GM23338 (cell line): ENCODE results near the gene PLAC8L1.

Experiments used
- CREB1 ChIP-seq: fragments of 250-450 bp; sonication (Bioruptor Pico); IDR thresholded peaks from 2 replicates; pipeline ENCODE4 v1.5.0; 2020; ENCODE audit warnings: low read depth, mild to moderate bottlenecking, moderate library complexity
- CTCF ChIP-seq, 2 experiments: fragments of 200-600 bp in 1 of 2; sonication (generic) in 1 of 2; conservative IDR thresholded peaks; 2 replicates each; pipeline versions ENCODE4 v1.5.1 to v1.6.1; 2016 to 2017; ENCODE audit warnings: antibody characterized with exemption in 2 of 2, low read depth in 2 of 2, mild to moderate bottlenecking in 2 of 2, moderate library complexity in 1 of 2
- ETS1 ChIP-seq: IDR thresholded peaks from 2 replicates; pipeline ENCODE4 v1.6.1; 2016; ENCODE audit warnings: antibody characterized with exemption
- EZH2 ChIP-seq: fragments of 200-600 bp; sonication (generic); IDR thresholded peaks from one replicate; pipeline ENCODE4 v1.8.0; 2017; ENCODE audit warnings: antibody characterized with exemption, mild to moderate bottlenecking, low read depth; ENCODE audit not compliant: unreplicated experiment
- EZH2phosphoT487 ChIP-seq: fragments of 200-600 bp; sonication (generic); IDR thresholded peaks from one replicate; pipeline ENCODE4 v1.8.1; 2018; ENCODE audit warnings: antibody characterized with exemption; ENCODE audit not compliant: unreplicated experiment
- JUNB ChIP-seq: IDR thresholded peaks from one replicate; pipeline ENCODE4 v1.6.1; 2016; ENCODE audit warnings: antibody characterized with exemption; ENCODE audit not compliant: unreplicated experiment
- POLR2AphosphoS5 ChIP-seq: IDR thresholded peaks from 2 replicates; pipeline ENCODE4 v1.6.1; 2016; ENCODE audit warnings: antibody characterized with exemption, low read depth
- REST ChIP-seq: IDR thresholded peaks from one replicate; pipeline ENCODE4 v1.6.1; 2018; ENCODE audit warnings: antibody characterized with exemption; ENCODE audit not compliant: unreplicated experiment
- STAT1 ChIP-seq: IDR thresholded peaks from one replicate; pipeline ENCODE4 v1.6.1; 2016; ENCODE audit warnings: antibody characterized with exemption; ENCODE audit not compliant: unreplicated experiment
- ZNF331 ChIP-seq: fragments of 250-450 bp; sonication (Bioruptor Pico); IDR thresholded peaks from 2 replicates; pipeline ENCODE4 v1.5.0; 2020; ENCODE audit warnings: low read depth, mild to moderate bottlenecking, moderate library complexity
- ZNF462 ChIP-seq: fragments of 250-450 bp; sonication (Bioruptor Pico); IDR thresholded peaks from 2 replicates; pipeline ENCODE4 v1.5.0; 2020; ENCODE audit warnings: mild to moderate bottlenecking, moderate library complexity

- TF ChIP-seq REST (no peak), CTCF (conservative IDR thresholded peaks at IDR 0.05; ENCODE audit: low read depth in 2 of 2) (no peak), EZH2 (no peak), CREB1 (CRISPR knock-in tag) (no peak), ZNF462 (CRISPR knock-in tag) (no peak), POLR2AphosphoS5 (no peak), JUNB (no peak), EZH2phosphoT487 (no peak), STAT1 (no peak), ZNF331 (CRISPR knock-in tag) (no peak), ETS1 (no peak)
These were observed 17.3 kb downstream of the PLAC8L1 start for GRCh38 chr5:146088098-146088497.
